PC-3 (cell line): Measurements from ENCODE around the gene DCP2. TPM values are rescaled to one million over a fixed set of nuclear protein-coding genes. Genes with fewer than 3 reads are reported as not detected.
A peak's percentile ranks its signal among the peaks of the same experiment; 100 is the strongest.

Experiments used
- ATAC-seq: fragments of 200-7000 bp; cut with Tn5 transposase; 2 replicates; pipeline ENCODE4 v1.9.1; 2020; ENCODE audit warnings: mild to moderate bottlenecking, moderate library complexity
- BruUV-seq: library from RNA; stranded (reverse); fragments of 400-500 nt; replicated peaks from 2 replicates; lab custom pipeline; 2021; lab: Mats Ljungman, UMichigan
- CTCF ChIA-PET: fragments of 300-600 bp; sonication (Branson Sonifier 250); formaldehyde crosslinking; loops from one replicate; lab custom pipeline; 2022; ENCODE audit warnings: antibody characterized with exemption; lab: Charles Lee
- POLR2A ChIA-PET: fragments of 300-600 bp; sonication (Branson Sonifier 250); formaldehyde crosslinking; loops from one replicate; lab custom pipeline; 2022; ENCODE audit warnings: antibody characterized with exemption; ENCODE audit not compliant: unreplicated experiment; lab: Charles Lee
- DNase-seq: peaks from one replicate; pipeline ENCODE4 v3.0.0-alpha.2; 2015
- H2AFZ ChIP-seq: fragments of 300-600 bp; sonication (generic); 2 replicates; pipeline ENCODE4 v1.6.0; 2016; ENCODE audit warnings: antibody characterized with exemption, low read length
- H3F3A ChIP-seq: fragments of 300-600 bp; sonication (generic); one replicate; pipeline ENCODE4 v1.6.0; 2017; ENCODE audit warnings: antibody characterized with exemption, low read length, control low read depth, mild to moderate bottlenecking; ENCODE audit not compliant: unreplicated experiment
- H3K27ac ChIP-seq: fragments of 300-600 bp; sonication (generic); 2 replicates; pipeline ENCODE4 v1.5.1; 2016; ENCODE audit warnings: mild to moderate bottlenecking, low read length
- H3K27me3 ChIP-seq: fragments of 300-600 bp; sonication (generic); 2 replicates; pipeline ENCODE4 v1.6.1; 2016; ENCODE audit warnings: low read length, mixed read lengths
- H3K36me3 ChIP-seq: fragments of 300-600 bp; sonication (generic); 2 replicates; pipeline ENCODE4 v1.6.1; 2016; ENCODE audit warnings: low read depth, mixed run types, low read length, mixed read lengths
- H3K4me1 ChIP-seq: fragments of 300-600 bp; sonication (generic); 2 replicates; pipeline ENCODE4 v1.5.1; 2016; ENCODE audit warnings: low read length; ENCODE audit not compliant: insufficient read depth
- H3K4me2 ChIP-seq: fragments of 300-600 bp; sonication (generic); 2 replicates; pipeline ENCODE4 v1.6.0; 2016; ENCODE audit warnings: low read length
- H3K4me3 ChIP-seq: fragments of 300-600 bp; sonication (generic); 2 replicates; pipeline ENCODE4 v1.5.1; 2016; ENCODE audit warnings: mild to moderate bottlenecking, low read length, mixed read lengths
- H3K79me2 ChIP-seq: fragments of 300-600 bp; sonication (generic); 2 replicates; pipeline ENCODE4 v1.6.1; 2017; ENCODE audit warnings: low read length, mixed read lengths
- H3K9ac ChIP-seq: fragments of 300-600 bp; sonication (generic); 2 replicates; pipeline ENCODE4 v1.6.0; 2016; ENCODE audit warnings: mild to moderate bottlenecking, low read length
- H3K9me2 ChIP-seq: fragments of 300-600 bp; sonication (generic); replicated peaks from 2 replicates; pipeline ENCODE4 v1.6.1; 2016; ENCODE audit warnings: mixed run types, low read length, mixed read lengths
- H3K9me3 ChIP-seq: fragments of 300-600 bp; sonication (generic); 2 replicates; pipeline ENCODE4 v1.6.1; 2016; ENCODE audit warnings: low read length, mixed read lengths
- H4K20me1 ChIP-seq: fragments of 300-600 bp; sonication (generic); 2 replicates; pipeline ENCODE4 v1.6.1; 2016; ENCODE audit warnings: low read length, mixed read lengths
- CTCF ChIP-seq: fragments of 300-600 bp; sonication (generic); conservative IDR thresholded peaks from 2 replicates; pipeline ENCODE4 v1.5.1; 2017; ENCODE audit warnings: antibody characterized with exemption, low read depth, mild to moderate bottlenecking, low read length
- EZH2 ChIP-seq: fragments of 300-600 bp; sonication (generic); IDR thresholded peaks from one replicate; pipeline ENCODE4 v1.6.1; 2017; ENCODE audit warnings: antibody characterized with exemption, mild to moderate bottlenecking, low read length; ENCODE audit not compliant: unreplicated experiment
- EZH2phosphoT487 ChIP-seq: fragments of 300-600 bp; sonication (generic); IDR thresholded peaks from 2 replicates; pipeline ENCODE4 v1.6.1; 2018; ENCODE audit warnings: mild to moderate bottlenecking, antibody characterized with exemption, low read length, borderline replicate concordance
- intact Hi-C: fragments of 100-400 bp; cut with micrococcal nuclease; formaldehyde crosslinking; loops from 2 replicates; pipeline ENCODE4 v1.9.0; 2023
- total RNA-seq: library from RNA; depleted of rRNA; stranded (reverse); fragments of >200 nt; gene quantifications from 2 replicates; pipeline ENCODE4 v1.2.3, GENCODE V29; 2014

DCP2 gene
- total RNA-seq, 1 experiment from 2014 or later = 33.6 TPM

GRCh38 chr5:113002423-113002822, 25.8 kb downstream of the DCP2 start:
- peaks cover 46% of the 10 kb centered on the region for H3K4me1 ChIP-seq
- no peak overlapping the region for H3K9ac ChIP-seq
- H3F3A ChIP-seq = no peaks in the 10 kb centered on the region
- H3K36me3 ChIP-seq = peaks cover 15% of the 10 kb centered on the region; the same call in 1 of the 2 replicates
- peaks cover 11% of the 10 kb centered on the region for H3K79me2 ChIP-seq
- TF ChIP-seq CTCF (no peak), EZH2 (no peak), EZH2phosphoT487 (no peak)
- H3K4me3 ChIP-seq = no peak overlapping the region
- H4K20me1 ChIP-seq = no peaks in the 10 kb centered on the region
- intact Hi-C loops = no loop called here
- CTCF ChIA-PET = interaction anchor here (0.7 kb wide), 1 partner anchor 475 kb away, joined by 3 read pairs; no protein-coding TSS in a partner anchor
- no peak overlapping the region for H3K4me2 ChIP-seq
- H3K27ac ChIP-seq = no peak overlapping the region
- BruUV-seq = no TSS peak
- H3K27me3 ChIP-seq = no peaks in the 10 kb centered on the region
- H3K9me2 ChIP-seq = no peaks in the 10 kb centered on the region
- DNase-seq (no peak), ATAC-seq (no peak)
- POLR2A ChIA-PET = no interaction called here
- no peaks in the 10 kb centered on the region for H3K9me3 ChIP-seq
- H2AFZ ChIP-seq = no peak overlapping the region

GRCh38 chr5:113003763-113004162, 27.2 kb downstream of the DCP2 start:
- H3K79me2 ChIP-seq = peaks cover 3% of the 10 kb centered on the region; the same call in 1 of the 2 replicates
- H3K4me3 ChIP-seq = no peak overlapping the region
- ChIA-PET POLR2A (interaction anchor here (0.6 kb wide), 1 partner anchor 525 kb away, joined by 4 read pairs; no protein-coding TSS in a partner anchor), CTCF (no interaction called here)
- peaks cover 15% of the 10 kb centered on the region; the same call in 1 of the 2 replicates for H3K36me3 ChIP-seq
- H4K20me1 ChIP-seq = no peaks in the 10 kb centered on the region
- H3K9ac ChIP-seq = no peak overlapping the region
- H3K9me3 ChIP-seq = no peaks in the 10 kb centered on the region
- DNase-seq (no peak), ATAC-seq (no peak)
- no peaks in the 10 kb centered on the region for H3K9me2 ChIP-seq
- no peak overlapping the region for H3K27ac ChIP-seq
- BruUV-seq = no TSS peak
- H2AFZ ChIP-seq = no peak overlapping the region
- TF ChIP-seq EZH2 = no peak
- TF ChIP-seq CTCF = no peak
- no peak for TF ChIP-seq EZH2phosphoT487
- intact Hi-C loops = no loop called here
- H3K27me3 ChIP-seq = no peaks in the 10 kb centered on the region
- H3K4me1 ChIP-seq = peaks cover 46% of the 10 kb centered on the region
- no peaks in the 10 kb centered on the region for H3F3A ChIP-seq
- no peak overlapping the region for H3K4me2 ChIP-seq

DNA sequence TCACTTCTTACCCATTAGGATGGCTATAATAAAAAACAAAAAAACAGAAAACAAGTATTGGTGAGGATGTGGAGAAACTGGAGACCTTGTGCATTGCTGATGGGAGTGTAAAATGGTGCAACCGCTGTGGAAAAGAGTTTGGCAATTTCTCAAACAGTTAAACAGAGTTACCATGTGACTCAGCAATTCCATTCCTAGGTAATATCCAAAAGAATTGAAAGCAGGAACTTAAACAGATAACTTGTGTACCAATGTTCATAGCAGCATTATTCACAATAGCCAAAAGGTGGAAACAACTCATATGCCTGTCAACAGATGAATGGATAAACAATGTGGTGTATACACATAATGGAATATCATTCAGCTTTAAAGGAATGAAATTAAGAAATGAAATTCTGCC, 28.9 kb downstream of the DCP2 start:
- peak; percentile 79 for ATAC-seq
- intact Hi-C loops = no loop called here
- no peak overlapping the region for H3K9ac ChIP-seq

More for the DNA sequence above, 28.9 kb downstream of the DCP2 start:
- H3K36me3 ChIP-seq = peaks cover 23% of the 10 kb centered on the region; the same call in 1 of the 2 replicates
- H3K27ac ChIP-seq = peak overlapping the region; percentile 61
- no TSS peak for BruUV-seq
- H3K9me3 ChIP-seq = no peaks in the 10 kb centered on the region
- DNase-seq = peak; percentile 84
- H3F3A ChIP-seq = no peaks in the 10 kb centered on the region
- ChIA-PET POLR2A (no interaction called here), CTCF (no interaction called here)
- no peak overlapping the region for H2AFZ ChIP-seq
- H3K9me2 ChIP-seq = no peaks in the 10 kb centered on the region
- peaks cover 41% of the 10 kb centered on the region for H3K4me1 ChIP-seq
- H4K20me1 ChIP-seq = no peaks in the 10 kb centered on the region
- H3K79me2 ChIP-seq = no peaks in the 10 kb centered on the region
- no peak overlapping the region for H3K4me3 ChIP-seq
- H3K27me3 ChIP-seq = no peaks in the 10 kb centered on the region
- 0 out of 2 replicates have a peak overlapping the region, but pooled peaks have one; percentile 7 for H3K4me2 ChIP-seq
- no peak for TF ChIP-seq EZH2
- no peak for TF ChIP-seq CTCF
- no peak for TF ChIP-seq EZH2phosphoT487
